HG03045 (cell line): ENCODE results near the gene NDUFS1.
"Not testable (repeated sequence)": the region's sequence is repeated elsewhere in the genome, so short reads cannot be mapped to it uniquely, and the experiment has no call there.

Source experiments
- ATAC-seq: cut with Tn5 transposase; IDR thresholded peaks from one replicate; pipeline ENCODE4 v1.9.1; 2021; ENCODE audit warnings: mild to moderate bottlenecking, moderate library complexity; ENCODE audit not compliant: unreplicated experiment

Gene NDUFS1

GRCh38 chr2:206159346-206160124 lies at the start of gene NDUFS1, which contains the start of gene EEF1B2:
NDUFS1 (minus strand) TSS chr2:206159444; CDS start chr2:206153678, 5,766 bp downstream.
EEF1B2 (plus strand) TSS chr2:206159895; CDS start chr2:206159980, 85 bp downstream.
- ATAC-seq, result peak; percentile 91

GRCh38 chr2:206208900-206209299 lies 49.7 kb upstream of the NDUFS1 start:
- ATAC-seq, result no peak

- not testable (repeated sequence) for ATAC-seq
Observed at GRCh38 chr2:206207316-206207715, 48.1 kb upstream of the NDUFS1 start.

- ATAC-seq, result no peak
Observed at GRCh38 chr2:206204710-206205109, 45.5 kb upstream of the NDUFS1 start.

- no peak for ATAC-seq
Observed at GRCh38 chr2:206203331-206203730, 44.1 kb upstream of the NDUFS1 start.

GRCh38 chr2:206202446-206202845 lies 43.2 kb upstream of the NDUFS1 start:
- ATAC-seq, result no peak

GRCh38 chr2:206201075-206201848 lies 42.0 kb upstream of the NDUFS1 start:
- ATAC-seq, result no peak

- no peak for ATAC-seq
Observed at GRCh38 chr2:206198677-206199076, 39.4 kb upstream of the NDUFS1 start.

GRCh38 chr2:206193671-206194357 lies 34.6 kb upstream of the NDUFS1 start:
- ATAC-seq, result no peak

- ATAC-seq, result no peak
Observed at GRCh38 chr2:206192157-206192556, 32.9 kb upstream of the NDUFS1 start.

GRCh38 chr2:206190689-206191088 lies 31.4 kb upstream of the NDUFS1 start:
- no peak for ATAC-seq

- no peak for ATAC-seq
Observed at GRCh38 chr2:206190111-206190510, 30.9 kb upstream of the NDUFS1 start.

GRCh38 chr2:206189691-206190090 lies 30.4 kb upstream of the NDUFS1 start:
- ATAC-seq, result no peak

GRCh38 chr2:206181526-206181925 lies 22.3 kb upstream of the NDUFS1 start:
- ATAC-seq, result not testable (repeated sequence)

GRCh38 chr2:206176901-206177300 lies 17.7 kb upstream of the NDUFS1 start:
- no peak for ATAC-seq

GRCh38 chr2:206176121-206176520 lies 16.9 kb upstream of the NDUFS1 start:
- no peak for ATAC-seq

- no peak for ATAC-seq
Observed at GRCh38 chr2:206173147-206173546, 13.9 kb upstream of the NDUFS1 start.

- not testable (repeated sequence) for ATAC-seq
Observed at GRCh38 chr2:206171624-206172397, 12.6 kb upstream of the NDUFS1 start.

GRCh38 chr2:206168230-206168629 lies 9.0 kb upstream of the NDUFS1 start:
- not testable (repeated sequence) for ATAC-seq

- no peak for ATAC-seq
Observed at GRCh38 chr2:206164261-206164862, 5.1 kb upstream of the NDUFS1 start.
